ENCODE measurements around the gene MICAL2. TPM values are rescaled to one million over a fixed set of nuclear protein-coding genes. Genes with fewer than 3 reads are reported as not detected.

The MICAL2 gene
- total RNA-seq, 1 donor from 2014 or later, result 0.27 TPM

- intact Hi-C loops (cut with micrococcal nuclease), result no loop called here
- CTCF ChIA-PET, result no interaction called here
Measured at GRCh38 chr11:12172493-12173013, 62.2 kb downstream of the MICAL2 start.

DNA sequence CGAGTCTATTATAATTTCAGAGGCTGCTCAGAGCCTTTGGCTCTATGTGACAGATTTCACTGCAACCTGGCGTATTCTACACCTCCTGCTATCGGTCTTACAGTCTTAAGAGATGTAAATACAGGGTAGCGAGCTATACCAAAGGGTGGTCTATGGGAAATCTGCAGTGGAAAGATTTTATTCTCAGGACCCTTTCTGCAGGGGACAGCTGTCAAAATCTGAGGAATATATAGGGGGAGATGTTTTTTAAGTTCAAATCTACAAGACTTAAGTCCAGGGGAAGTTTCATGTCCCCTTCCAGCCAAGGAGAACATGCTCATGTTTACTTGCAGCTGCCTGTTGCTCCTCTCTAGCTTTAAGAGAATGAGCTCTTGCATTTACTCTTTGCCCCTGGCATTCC, 62.7 kb downstream of the MICAL2 start:
- CTCF ChIA-PET, result no interaction called here
- H3K9me3 Mint-ChIP-seq, result no peaks in the 10 kb centered on the region
- H3K4me3 Mint-ChIP-seq, result no peak overlapping the region
- H3K4me1 Mint-ChIP-seq, result no peaks in the 10 kb centered on the region
- ATAC-seq (ENCODE audit: low read depth) (no peak), DNase-seq (no peak)
- no peak for TF ChIP-seq CTCF (IDR thresholded peaks at IDR 0.05)
- H3K27ac Mint-ChIP-seq, result no peak overlapping the region
- POLR2A ChIA-PET, result no interaction called here
- H3K36me3 Mint-ChIP-seq (ENCODE audit: low read depth), result no peaks in the 10 kb centered on the region
- no peaks in the 10 kb centered on the region for H3K27me3 Mint-ChIP-seq
- intact Hi-C loops (cut with micrococcal nuclease), result no loop called here

More at GRCh38 chr11:12172493-12173013, 62.2 kb downstream of the MICAL2 start:
- Mint-ChIP-seq H3K27ac (no peak overlapping the region), H3K9me3 (no peaks in the 10 kb centered on the region), H3K4me3 (no peak overlapping the region), H3K36me3 (ENCODE audit: low read depth) (no peaks in the 10 kb centered on the region), H3K27me3 (no peaks in the 10 kb centered on the region), H3K4me1 (no peaks in the 10 kb centered on the region)
- DNase-seq, result no peak
- ATAC-seq (ENCODE audit: low read depth), result no peak
- TF ChIP-seq CTCF (IDR thresholded peaks at IDR 0.05), result no peak
- POLR2A ChIA-PET, result no interaction called here

DNA sequence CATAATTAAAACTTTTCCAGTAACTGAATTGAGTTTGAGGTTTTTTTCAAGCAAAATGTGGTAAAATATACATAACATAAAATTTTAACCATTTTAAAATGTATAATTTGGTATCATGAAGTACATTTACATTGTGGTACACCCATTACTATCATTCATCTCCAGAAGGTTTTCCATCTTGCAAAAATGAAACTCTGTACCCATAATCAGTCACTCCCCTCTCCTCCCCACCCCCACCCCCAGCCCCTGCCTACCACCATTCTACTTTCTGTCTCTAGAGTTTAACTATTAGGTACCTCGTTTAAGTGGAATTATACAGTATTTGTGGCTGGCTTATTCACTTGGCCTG, 63.7 kb downstream of the MICAL2 start:
- intact Hi-C loops (cut with micrococcal nuclease), result no loop called here
- POLR2A ChIA-PET, result no interaction called here
- H3K36me3 Mint-ChIP-seq (ENCODE audit: low read depth), result no peaks in the 10 kb centered on the region
- ATAC-seq (ENCODE audit: low read depth) (no peak), DNase-seq (no peak)
- TF ChIP-seq CTCF (IDR thresholded peaks at IDR 0.05), result no peak
- no peak overlapping the region for H3K4me3 Mint-ChIP-seq
- CTCF ChIA-PET, result no interaction called here
- no peaks in the 10 kb centered on the region for H3K9me3 Mint-ChIP-seq
- no peak overlapping the region for H3K27ac Mint-ChIP-seq
- no peaks in the 10 kb centered on the region for H3K4me1 Mint-ChIP-seq
- H3K27me3 Mint-ChIP-seq, result no peaks in the 10 kb centered on the region

DNA sequence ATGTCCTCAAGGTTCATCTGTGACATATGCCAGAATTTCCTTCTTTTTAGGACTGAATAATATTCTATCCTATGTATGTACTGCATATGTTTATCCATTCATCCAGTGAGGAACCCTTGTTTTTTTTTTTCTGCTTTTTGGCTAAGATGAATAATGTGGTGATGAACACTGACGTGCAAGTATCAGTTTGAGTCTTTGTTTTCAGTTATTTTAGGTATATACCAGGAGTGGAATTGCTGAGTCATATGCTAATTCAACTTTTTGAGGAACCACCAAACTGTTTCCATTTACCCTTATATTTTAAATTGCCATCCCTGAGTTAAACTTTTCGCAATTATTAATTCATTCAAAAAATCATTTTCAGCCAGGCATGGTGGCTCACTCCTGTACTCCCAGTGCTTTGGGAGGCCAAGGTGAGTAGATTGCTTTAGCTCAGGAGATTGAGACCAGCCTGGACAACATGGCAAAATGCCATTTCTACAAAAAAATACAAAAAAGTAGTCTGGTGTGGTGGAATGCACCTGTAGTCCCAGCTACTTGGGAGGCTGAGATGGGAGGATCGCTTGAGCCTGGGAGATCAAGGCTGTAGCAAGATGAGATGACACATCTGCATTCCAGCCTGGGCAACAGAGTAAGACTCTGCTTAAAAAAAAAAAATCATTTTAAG, 64.2 kb downstream of the MICAL2 start:
- Mint-ChIP-seq H3K27me3 (no peaks in the 10 kb centered on the region), H3K36me3 (ENCODE audit: low read depth) (no peaks in the 10 kb centered on the region), H3K4me1 (no peaks in the 10 kb centered on the region), H3K4me3 (no peak overlapping the region), H3K9me3 (no peaks in the 10 kb centered on the region), H3K27ac (no peak overlapping the region)
- CTCF ChIA-PET, result no interaction called here
- no peak for DNase-seq
- POLR2A ChIA-PET, result no interaction called here
- intact Hi-C loops (cut with micrococcal nuclease), result no loop called here
- TF ChIP-seq CTCF (IDR thresholded peaks at IDR 0.05), result no peak
- no peak for ATAC-seq (ENCODE audit: low read depth)

DNA sequence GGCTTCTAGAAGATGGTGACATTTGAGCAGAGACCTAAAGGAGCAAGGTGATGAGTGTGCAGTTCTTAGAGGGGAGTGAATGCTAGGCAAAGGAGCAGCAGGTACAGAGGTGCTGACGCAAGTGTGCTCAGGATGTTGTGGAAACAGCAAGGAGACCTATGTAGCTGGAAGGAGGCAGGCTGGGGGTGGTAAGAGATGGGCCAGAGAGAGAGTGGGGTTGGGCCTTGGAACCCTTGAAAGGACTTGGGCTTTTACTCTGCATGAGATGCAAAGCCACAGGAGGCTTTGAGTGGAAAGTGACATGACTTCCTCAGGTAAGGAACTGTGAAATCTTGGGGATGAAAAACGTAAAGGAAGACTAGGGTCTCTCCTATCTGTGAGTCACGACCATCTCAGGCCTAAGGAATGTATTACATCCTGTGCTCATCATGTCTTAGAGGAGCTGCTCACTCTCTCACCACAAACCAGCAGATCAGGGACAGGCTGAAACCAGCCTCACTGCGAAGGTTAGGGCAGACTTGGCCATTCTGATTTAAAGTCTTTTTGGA, 65.4 kb downstream of the MICAL2 start:
- ChIA-PET CTCF (no interaction called here), POLR2A (no interaction called here)
- no peak for TF ChIP-seq CTCF (IDR thresholded peaks at IDR 0.05)
- no peaks in the 10 kb centered on the region for H3K9me3 Mint-ChIP-seq
- no peak overlapping the region for H3K27ac Mint-ChIP-seq
- H3K36me3 Mint-ChIP-seq (ENCODE audit: low read depth), result no peaks in the 10 kb centered on the region
- H3K27me3 Mint-ChIP-seq, result peaks cover 4% of the 10 kb centered on the region
- H3K4me1 Mint-ChIP-seq, result no peaks in the 10 kb centered on the region
- ATAC-seq (ENCODE audit: low read depth) (no peak), DNase-seq (no peak)
- intact Hi-C loops (cut with micrococcal nuclease), result no loop called here
- no peak overlapping the region for H3K4me3 Mint-ChIP-seq

Data from activated B cell treated with CpG ODN at 0.5 μM for 24 hours (primary cell).